Adipose tissue (tissue), 3 donors: ENCODE results near the gene CCDC6. TPM values are rescaled to one million over a fixed set of nuclear protein-coding genes. Genes with fewer than 3 reads are reported as not detected.

ENCODE experiments used
- H3K27ac ChIP-seq: one replicate; pipeline ENCODE4 v1.5.1; 2013; ENCODE audit warnings: low read depth, low read length
- WGBS, 3 donors: extraction: QIAGEN DNeasy Blood & Tissue Kit; methylation state at CpG; one replicate each; pipeline ENCODE4 v1.1.7; 2013; 5-methylcytosine and 5-hydroxymethylcytosine counted together
- polyA plus RNA-seq, 3 donors: library from polyadenylated mRNA; stranded (reverse); fragments of 200-250 nt; gene quantifications; one replicate each; pipeline ENCODE4 v1.2.3, GENCODE V29; 2013
- donor health status: healthy with polysubstance abuse.
- donor health status: Bipolar disorder and iron deficiency.
- donor health status: healthy.

CCDC6 gene
- polyA plus RNA-seq, 3 donors = 8.6 to 11.9 (median 11.6) TPM

GRCh38 chr10:59830601-59831259, 75.6 kb downstream of the CCDC6 start:
- H3K27ac ChIP-seq = no peak overlapping the region
- WGBS, 3 donors = 73 to 76% (median 76%) methylated on average over 7 of the region's 7 CpGs

GRCh38 chr10:59829601-59830000, 76.8 kb downstream of the CCDC6 start:
- WGBS, 3 donors = 79 to 90% (median 90%) methylated on average over 3 of the region's 3 CpGs
- H3K27ac ChIP-seq = no peak overlapping the region

- no peak overlapping the region for H3K27ac ChIP-seq
- 15 to 50% (median 45%) methylated on average over 1 of the region's 1 CpG for WGBS, 3 donors
Measured at GRCh38 chr10:59829024-59829423, 77.3 kb downstream of the CCDC6 start.

GRCh38 chr10:59825932-59826331, 80.4 kb downstream of the CCDC6 start:
- H3K27ac ChIP-seq = no peak overlapping the region

- H3K27ac ChIP-seq = no peak overlapping the region
Measured at GRCh38 chr10:59823751-59824150, 82.6 kb downstream of the CCDC6 start.

GRCh38 chr10:59823111-59823510, 83.2 kb downstream of the CCDC6 start:
- H3K27ac ChIP-seq = no peak overlapping the region
- 94 to 96% (median 94%) methylated on average over 6 of the region's 6 CpGs for WGBS, 3 donors

- WGBS, 3 donors = 81 to 90% (median 88%) methylated on average over 5 of the region's 5 CpGs
- no peak overlapping the region for H3K27ac ChIP-seq
Measured at GRCh38 chr10:59820471-59820870, 85.9 kb downstream of the CCDC6 start.

- WGBS, 3 donors = 86 to 96% (median 87%) methylated on average over 2 of the region's 2 CpGs
Measured at GRCh38 chr10:59819683-59820082, 86.7 kb downstream of the CCDC6 start.

GRCh38 chr10:59819265-59819664, 87.1 kb downstream of the CCDC6 start:
- 83 to 97% (median 91%) methylated on average over 1 of the region's 1 CpG for WGBS, 3 donors
- H3K27ac ChIP-seq = no peak overlapping the region

More at GRCh38 chr10:59819683-59820082, 86.7 kb downstream of the CCDC6 start:
- no peak overlapping the region for H3K27ac ChIP-seq

- H3K27ac ChIP-seq = no peak overlapping the region
- WGBS, 3 donors = 60 to 81% (median 66%) methylated on average over 6 of the region's 6 CpGs
Measured at GRCh38 chr10:59817773-59818172, 88.6 kb downstream of the CCDC6 start.

GRCh38 chr10:59814878-59815277, 91.5 kb downstream of the CCDC6 start:
- 68 to 93% (median 90%) methylated on average over 3 of the region's 3 CpGs for WGBS, 3 donors
- H3K27ac ChIP-seq = no peak overlapping the region

- H3K27ac ChIP-seq = no peak overlapping the region
- WGBS, 3 donors = 90 to 92% (median 90%) methylated on average over 7 of the region's 7 CpGs
Measured at GRCh38 chr10:59812519-59813122, 93.7 kb downstream of the CCDC6 start.

GRCh38 chr10:59809644-59809974, 96.7 kb downstream of the CCDC6 start:
- WGBS, 3 donors = 96 to 99% (median 99%) methylated on average over 2 of the region's 2 CpGs
- no peak overlapping the region for H3K27ac ChIP-seq

- WGBS, 3 donors = 54 to 82% (median 71%) methylated on average over 5 of the region's 5 CpGs
- H3K27ac ChIP-seq = no peak overlapping the region
Measured at GRCh38 chr10:59808896-59809643, 97.3 kb downstream of the CCDC6 start.

GRCh38 chr10:59807629-59808620, 98.4 kb downstream of the CCDC6 start:
- no peak overlapping the region for H3K27ac ChIP-seq
- WGBS, 3 donors = 82 to 86% (median 84%) methylated on average over 9 of the region's 9 CpGs

- H3K27ac ChIP-seq = no peak overlapping the region
Measured at GRCh38 chr10:59805014-59805413, 101.3 kb downstream of the CCDC6 start.

GRCh38 chr10:59804220-59804619, 102.1 kb downstream of the CCDC6 start:
- no peak overlapping the region for H3K27ac ChIP-seq
- 94 to 97% (median 95%) methylated on average over 4 of the region's 4 CpGs for WGBS, 3 donors

More at GRCh38 chr10:59805014-59805413, 101.3 kb downstream of the CCDC6 start:
- 80 to 86% (median 85%) methylated on average over 6 of the region's 6 CpGs for WGBS, 3 donors

GRCh38 chr10:59803714-59804113, 102.6 kb downstream of the CCDC6 start:
- H3K27ac ChIP-seq = no peak overlapping the region
- WGBS, 3 donors = 41 to 92% (median 67%) methylated on average over 1 of the region's 1 CpG

- WGBS, 3 donors = 73 to 93% (median 90%) methylated on average over 2 of the region's 2 CpGs
- H3K27ac ChIP-seq = no peak overlapping the region
Measured at GRCh38 chr10:59801171-59801570, 105.2 kb downstream of the CCDC6 start.
